ENCODE results near the gene MYL3.

GRCh38 chr3:46866720-46867549 is 3.7 kb upstream of the MYL3 start:
- TF ChIP-seq CTCF (conservative IDR thresholded peaks at IDR 0.05; ENCODE audit: low read depth, low read length) (peak; percentile 78), CEBPB (IDR thresholded peaks at IDR 0.05; ENCODE audit: low read depth, low read length) (no peak)
